Endodermal cell (in vitro differentiated cells): ENCODE data around the gene KIF1A. TPM values are rescaled to one million over a fixed set of nuclear protein-coding genes. Genes with fewer than 3 reads are reported as not detected.

Source experiments
- DNase-seq: peaks from one replicate; pipeline ENCODE4 v3.0.0-alpha.2; 2017
- H3K27ac ChIP-seq: 2 replicates; pipeline ENCODE4 v1.5.1; 2013; ENCODE audit warnings: mild to moderate bottlenecking, low read depth, low read length, moderate library complexity
- H3K27me3 ChIP-seq: 2 replicates; pipeline ENCODE4 v1.6.1; 2013; ENCODE audit warnings: mild to moderate bottlenecking, low read length, moderate library complexity; ENCODE audit not compliant: insufficient read depth, control insufficient read depth, poor library complexity, severe bottlenecking
- H3K36me3 ChIP-seq: 2 replicates; pipeline ENCODE4 v1.7.0; 2013; ENCODE audit warnings: mild to moderate bottlenecking, low read length, moderate library complexity; ENCODE audit not compliant: control insufficient read depth, insufficient read depth
- H3K4me1 ChIP-seq: one replicate; pipeline ENCODE4 v1.7.0; 2013; ENCODE audit warnings: low read length; ENCODE audit not compliant: control insufficient read depth, insufficient read depth
- H3K4me3 ChIP-seq: 2 replicates; pipeline ENCODE4 v1.5.1; 2013; ENCODE audit warnings: mild to moderate bottlenecking, low read length, moderate library complexity
- H3K9ac ChIP-seq: 2 replicates; pipeline ENCODE4 v1.6.1; 2013; ENCODE audit warnings: mild to moderate bottlenecking, low read length, moderate library complexity; ENCODE audit not compliant: poor library complexity, severe bottlenecking; ENCODE audit errors: extremely low read depth
- H3K9me3 ChIP-seq: 2 replicates; pipeline ENCODE4 v1.6.1; 2013; ENCODE audit warnings: mild to moderate bottlenecking, low read length, moderate library complexity; ENCODE audit not compliant: control insufficient read depth
- H3K27ac Mint-ChIP-seq: 2 replicates; pipeline ENCODE4 v1.8.0; 2020; ENCODE audit warnings: mixed read lengths
- H3K27me3 Mint-ChIP-seq: 2 replicates; pipeline ENCODE4 v1.8.0; 2021; ENCODE audit warnings: mild to moderate bottlenecking, mixed read lengths; ENCODE audit not compliant: insufficient read depth
- H3K36me3 Mint-ChIP-seq: 2 replicates; pipeline ENCODE4 v1.8.0; 2020; ENCODE audit warnings: low read depth, mixed read lengths
- H3K4me1 Mint-ChIP-seq: 2 replicates; pipeline ENCODE4 v1.8.0; 2020; ENCODE audit warnings: mixed read lengths
- H3K4me3 Mint-ChIP-seq: 2 replicates; pipeline ENCODE4 v1.8.0; 2020; ENCODE audit warnings: mild to moderate bottlenecking, moderate library complexity, mixed read lengths
- H3K9me3 Mint-ChIP-seq: 2 replicates; pipeline ENCODE4 v1.8.0; 2020; ENCODE audit warnings: mild to moderate bottlenecking, mixed read lengths
- CTCF ChIP-seq: fragments of 200-600 bp; sonication (generic); conservative IDR thresholded peaks from 2 replicates; pipeline ENCODE4 v1.5.0; 2021; ENCODE audit warnings: antibody characterized with exemption, mild to moderate bottlenecking
- WGBS, 2 experiments: methylation state at CpG; one replicate each; pipeline versions ENCODE4 v1.1.5 to v1.1.7; 2013; ENCODE audit warnings: missing lambda C conversion rate in 2 of 2, mixed read lengths in 1 of 2; ENCODE audit not compliant: insufficient coverage in 1 of 2, insufficient read length in 1 of 2; 5-methylcytosine and 5-hydroxymethylcytosine counted together
- total RNA-seq, 2 donors: library from RNA; stranded (reverse); fragmentation: NEBNext Ultra II Directional in 1 of 2; extraction: Animal tissue kit (Norgen Biotek cat#: 25700) in 1 of 2; gene quantifications; 2 replicates in 1 of 2; 3 replicates in 1 of 2; pipeline ENCODE4 v1.2.1, GENCODE V29; 2021

The KIF1A gene
- total RNA-seq, 2 donors from 2014 or later: 58.8 to 83.1 TPM

GRCh38 chr2:240821429-240821778, 1.4 kb upstream of the KIF1A start:
- Histone ChIP-seq H3K9ac (no peak overlapping the region), H3K9me3 (no peaks in the 10 kb centered on the region), H3K27me3 (peaks cover 67% of the 10 kb centered on the region), H3K36me3 (no peaks in the 10 kb centered on the region), H3K4me1 (no peaks in the 10 kb centered on the region), H3K4me3 (peak overlapping the region; percentile 62), H3K27ac (peak overlapping the region; percentile 79)
- peaks cover 3% of the 10 kb centered on the region for H3K4me1 Mint-ChIP-seq
- no peaks in the 10 kb centered on the region for H3K36me3 Mint-ChIP-seq
- no peak overlapping the region for H3K27ac Mint-ChIP-seq
- no peak for TF ChIP-seq CTCF
- H3K27me3 Mint-ChIP-seq: peaks cover 70% of the 10 kb centered on the region
- H3K9me3 Mint-ChIP-seq: peaks cover 10% of the 10 kb centered on the region
- DNase-seq: no peak
- peak overlapping the region; percentile 49 for H3K4me3 Mint-ChIP-seq
- 0 to 5% methylated on average over 6 of the region's 7 CpGs for WGBS, 2 experiments

- peak overlapping the region; percentile 11 for H3K9ac ChIP-seq
- peak; percentile 38 for TF ChIP-seq CTCF
- DNase-seq: peak; percentile 88
- no peaks in the 10 kb centered on the region for H3K36me3 ChIP-seq
- Mint-ChIP-seq H3K9me3 (peaks cover 10% of the 10 kb centered on the region), H3K4me3 (peak overlapping the region; percentile 49), H3K27me3 (peaks cover 64% of the 10 kb centered on the region), H3K27ac (no peak overlapping the region), H3K4me1 (peaks cover 3% of the 10 kb centered on the region), H3K36me3 (no peaks in the 10 kb centered on the region)
- peaks cover 61% of the 10 kb centered on the region for H3K27me3 ChIP-seq
- 0 to 1% methylated on average over 24 to 64 of the region's 64 CpGs for WGBS, 2 experiments
- no peaks in the 10 kb centered on the region for H3K9me3 ChIP-seq
- no peaks in the 10 kb centered on the region for H3K4me1 ChIP-seq
- peak overlapping the region; percentile 79 for H3K27ac ChIP-seq
- peak overlapping the region; percentile 62 for H3K4me3 ChIP-seq
Measured at GRCh38 chr2:240820607-240821428, 799 bp upstream of the KIF1A start.

- peaks cover 12% of the 10 kb centered on the region for H3K9me3 Mint-ChIP-seq
- peaks cover 50% of the 10 kb centered on the region for H3K27me3 Mint-ChIP-seq
- Histone ChIP-seq H3K27me3 (peaks cover 46% of the 10 kb centered on the region), H3K27ac (no peak overlapping the region), H3K4me3 (peak overlapping the region; percentile 69), H3K9me3 (peaks cover 5% of the 10 kb centered on the region), H3K4me1 (no peaks in the 10 kb centered on the region), H3K9ac (no peak overlapping the region), H3K36me3 (no peaks in the 10 kb centered on the region)
- TF ChIP-seq CTCF: no peak
- 0% methylated on average over 24 to 81 of the region's 81 CpGs for WGBS, 2 experiments
- H3K27ac Mint-ChIP-seq: no peak overlapping the region
- H3K4me3 Mint-ChIP-seq: peak overlapping the region; percentile 49
- DNase-seq: peak; percentile 82
- H3K36me3 Mint-ChIP-seq: no peaks in the 10 kb centered on the region
- H3K4me1 Mint-ChIP-seq: peaks cover 3% of the 10 kb centered on the region
Measured at GRCh38 chr2:240819126-240819857, 727 bp downstream of the KIF1A start.
